Measurements from ENCODE around the gene NOX1.

Gene NOX1

GRCh38 chrX:100874325-100874724 is at the start of gene NOX1:
NOX1 (minus strand) TSS chrX:100874359; CDS start chrX:100874139, 220 bp downstream.
- no peak for DNase-seq (ENCODE audit: low read depth in 1 of 2, low spot score in 1 of 2)

DNA sequence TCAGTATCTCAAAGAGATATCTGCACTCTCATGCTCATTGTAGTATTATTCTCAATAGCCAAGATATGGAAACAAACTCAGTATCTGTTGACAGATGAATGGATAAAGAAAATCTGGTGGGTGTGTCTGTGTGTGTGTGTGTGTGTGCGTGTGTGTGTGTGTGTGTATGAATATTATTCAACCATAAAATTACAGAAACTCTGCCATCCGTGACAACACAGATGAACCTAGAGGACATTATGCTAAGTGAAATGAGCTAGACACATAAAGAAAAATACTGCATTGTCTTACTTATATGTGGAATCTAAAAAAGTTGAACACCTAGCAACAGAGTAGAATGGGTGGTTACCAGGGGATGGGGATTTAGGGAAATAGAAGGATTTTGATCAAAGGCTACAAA is 41.4 kb upstream of the NOX1 start:
- no peak for DNase-seq (ENCODE audit: low read depth in 1 of 2, low spot score in 1 of 2)

GRCh38 chrX:100913111-100913510 is 39.0 kb upstream of the NOX1 start:
- DNase-seq (ENCODE audit: low read depth in 1 of 2, low spot score in 1 of 2): no peak

DNA sequence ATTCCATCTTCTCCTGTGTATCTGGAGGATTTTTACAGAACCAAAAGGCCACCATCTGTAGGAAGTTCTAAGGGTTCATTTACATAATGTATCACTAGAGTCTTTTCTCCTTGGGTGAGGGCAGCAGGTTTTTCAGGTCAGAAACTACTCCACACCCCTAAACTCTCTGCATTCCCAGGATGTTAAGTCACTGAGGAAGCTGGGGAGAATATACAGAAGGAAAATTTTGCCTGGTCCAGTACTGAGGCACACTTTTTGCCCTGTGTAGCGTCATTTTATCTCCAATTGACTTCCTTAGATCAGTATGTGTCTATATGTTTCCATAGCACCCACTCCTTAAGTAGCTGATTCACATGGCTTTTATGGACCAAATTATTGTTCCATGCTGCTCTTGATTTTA is 37.6 kb upstream of the NOX1 start:
- no peak for DNase-seq (ENCODE audit: low read depth in 1 of 2, low spot score in 1 of 2)

- no peak for DNase-seq (ENCODE audit: low read depth in 1 of 2, low spot score in 1 of 2)
Observed at GRCh38 chrX:100905620-100906019, 31.5 kb upstream of the NOX1 start.

DNA sequence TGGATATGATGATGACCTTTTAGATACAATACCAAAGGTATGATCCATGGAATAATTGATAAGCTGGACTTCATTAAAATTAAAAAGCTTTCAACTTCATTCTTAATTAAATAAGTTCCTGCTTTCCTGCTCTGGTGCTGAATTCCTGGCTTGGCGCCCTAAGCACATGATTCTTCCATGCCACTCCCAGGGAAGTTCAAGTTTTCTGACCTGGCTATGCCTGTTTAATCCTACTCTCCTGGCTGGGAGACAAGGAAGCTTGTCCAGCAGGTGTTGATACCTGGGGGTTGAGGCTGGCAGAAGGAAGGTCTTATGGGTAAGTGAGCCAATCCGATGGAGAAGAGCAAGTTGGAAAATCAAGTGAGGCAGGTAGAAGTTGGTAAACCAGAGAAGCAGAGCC is 30.3 kb upstream of the NOX1 start:
- no peak for DNase-seq (ENCODE audit: low read depth in 1 of 2, low spot score in 1 of 2)

DNA sequence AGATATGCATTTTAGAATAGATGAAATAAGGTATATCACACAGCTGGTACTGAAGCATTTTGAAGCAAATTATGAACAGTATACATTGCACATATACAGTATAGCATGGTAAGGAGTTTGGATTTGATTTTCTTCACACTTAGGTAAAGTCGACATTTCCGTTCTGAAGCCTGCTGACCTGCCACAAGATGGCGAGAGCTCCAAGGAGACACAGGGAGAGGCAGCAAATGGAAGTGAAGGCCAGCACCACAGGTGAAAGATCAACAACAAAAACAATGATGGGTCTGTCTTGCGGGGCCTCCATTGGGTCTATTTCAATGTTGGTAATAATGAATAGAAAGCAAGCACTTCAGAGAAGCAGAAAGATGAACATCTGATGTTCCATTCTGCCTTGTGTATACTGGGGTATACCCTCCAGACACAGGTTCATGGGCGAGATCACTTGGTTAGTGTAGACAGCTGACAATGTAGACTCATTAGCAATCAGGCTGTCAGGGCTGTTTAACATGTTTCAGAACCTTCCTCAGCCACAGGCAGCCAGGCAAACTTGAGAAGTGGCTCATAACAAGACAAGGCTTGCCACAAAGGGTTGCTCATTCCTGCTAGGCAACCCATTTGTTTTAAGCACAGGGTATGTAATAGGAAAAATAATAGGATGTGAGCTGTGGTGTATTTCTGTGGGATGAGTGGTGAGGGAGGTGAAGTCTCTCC is 21.4 kb upstream of the NOX1 start:
- DNase-seq (ENCODE audit: low read depth in 1 of 2, low spot score in 1 of 2): no peak

- no peak for DNase-seq (ENCODE audit: low read depth in 1 of 2, low spot score in 1 of 2)
Observed at GRCh38 chrX:100883654-100884053, 9.5 kb upstream of the NOX1 start.

- no peak for DNase-seq (ENCODE audit: low read depth in 1 of 2, low spot score in 1 of 2)
Observed at GRCh38 chrX:100880368-100880767, 6.2 kb upstream of the NOX1 start.

DNA sequence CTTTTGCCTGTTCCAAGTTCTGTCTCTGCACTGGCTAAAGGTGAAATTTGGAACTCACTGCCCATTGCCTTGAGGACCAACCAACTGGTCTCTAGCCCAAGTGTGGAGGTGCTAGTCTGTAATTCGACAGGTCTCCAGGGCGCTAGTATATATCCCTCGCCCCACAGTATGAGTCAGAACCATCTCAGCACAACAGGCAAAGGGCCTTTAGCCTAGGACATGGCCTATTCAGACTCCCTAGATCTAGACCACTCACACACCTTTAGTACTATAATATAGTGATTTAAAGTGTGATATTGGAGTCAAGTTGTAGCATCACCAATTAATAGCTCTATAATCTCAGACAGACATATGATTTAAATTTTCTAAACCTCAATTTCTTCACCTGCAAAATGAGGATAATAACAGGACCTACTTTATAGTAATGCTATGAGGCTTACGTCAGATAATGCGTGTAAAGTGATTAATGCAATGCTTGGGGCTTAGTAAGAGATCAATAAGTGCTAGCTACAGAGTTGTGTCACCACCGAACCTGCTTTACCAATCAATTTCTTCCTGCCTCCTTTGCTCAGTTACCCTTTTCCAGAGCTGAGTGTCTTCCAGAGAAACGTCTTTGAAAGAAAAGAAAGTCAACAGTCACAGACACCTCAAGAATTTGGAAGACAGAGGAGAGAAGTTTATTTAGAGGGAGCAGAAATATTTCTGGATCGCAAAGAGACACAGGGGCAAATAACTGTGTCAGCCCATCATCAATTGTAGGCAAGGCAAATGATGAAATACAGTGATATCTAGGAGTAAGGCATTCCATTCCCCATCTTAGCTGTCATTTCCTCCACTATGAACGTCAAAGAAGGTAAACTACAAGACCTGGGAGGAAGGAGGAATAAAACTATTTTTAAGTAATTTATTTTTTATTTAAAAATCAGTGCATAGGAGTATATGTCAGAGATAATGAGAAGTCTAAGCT is 2.3 kb downstream of the NOX1 start:
- no peak for DNase-seq (ENCODE audit: low read depth in 1 of 2, low spot score in 1 of 2)

DNA sequence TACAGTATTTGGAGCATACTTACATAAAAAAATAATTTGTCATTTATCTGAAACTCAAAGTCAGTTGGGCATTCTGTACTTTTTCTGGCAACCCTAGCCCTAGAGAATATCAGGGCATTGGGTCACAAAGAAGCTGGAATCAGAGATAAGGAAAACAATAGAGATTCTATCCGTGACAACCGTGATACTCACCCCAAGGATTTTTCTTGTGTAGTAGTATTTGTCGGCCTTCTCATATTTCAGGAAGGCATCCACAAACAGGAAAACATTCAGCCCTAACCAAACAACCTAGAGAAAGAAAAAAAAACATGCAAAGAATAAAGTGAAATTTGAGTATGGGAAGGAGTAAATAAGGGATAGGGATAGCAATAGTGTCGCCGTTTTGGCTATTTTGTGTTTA is 3.6 kb downstream of the NOX1 start:
- no peak for DNase-seq (ENCODE audit: low read depth in 1 of 2, low spot score in 1 of 2)

GRCh38 chrX:100868273-100868672 is 5.9 kb downstream of the NOX1 start:
- no peak for DNase-seq (ENCODE audit: low read depth in 1 of 2, low spot score in 1 of 2)

DNA sequence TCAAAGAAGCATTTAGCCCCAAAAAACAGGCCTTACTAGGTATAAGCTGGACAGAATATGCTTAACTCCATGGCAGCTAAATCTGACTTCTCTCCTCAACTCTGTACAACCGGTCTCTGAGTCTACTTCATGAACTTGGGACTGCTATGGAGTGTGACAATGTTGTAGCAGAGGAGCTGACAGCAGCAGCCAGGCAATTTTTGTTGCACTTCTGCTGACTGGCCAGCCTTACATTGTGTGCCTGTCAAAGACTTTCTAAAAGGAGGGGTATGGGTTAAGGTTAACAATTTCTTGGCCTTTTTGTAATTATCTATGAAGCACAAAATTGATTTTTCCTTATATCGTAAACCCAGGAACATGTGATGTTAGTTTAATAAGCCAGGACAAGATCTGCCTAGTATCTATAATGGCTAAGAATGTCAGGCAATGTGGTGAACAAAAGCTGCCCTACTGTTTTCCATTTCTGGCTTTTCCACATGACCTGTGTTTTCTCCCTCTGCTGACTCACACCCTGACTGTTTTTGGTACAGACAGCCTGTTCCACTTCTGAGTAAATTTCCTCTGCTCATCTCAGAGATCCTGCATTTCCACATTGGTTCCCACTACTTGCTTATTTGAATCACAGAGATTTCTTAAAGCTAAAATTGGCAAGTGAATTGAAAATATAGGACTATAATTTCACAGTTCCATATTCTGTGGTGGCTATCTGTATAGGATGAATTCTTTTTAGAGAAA is 9.3 kb downstream of the NOX1 start:
- DNase-seq (ENCODE audit: low read depth in 1 of 2, low spot score in 1 of 2): no peak

- DNase-seq (ENCODE audit: low read depth in 1 of 2, low spot score in 1 of 2): no peak
Observed at GRCh38 chrX:100863326-100863864, 10.8 kb downstream of the NOX1 start.

DNA sequence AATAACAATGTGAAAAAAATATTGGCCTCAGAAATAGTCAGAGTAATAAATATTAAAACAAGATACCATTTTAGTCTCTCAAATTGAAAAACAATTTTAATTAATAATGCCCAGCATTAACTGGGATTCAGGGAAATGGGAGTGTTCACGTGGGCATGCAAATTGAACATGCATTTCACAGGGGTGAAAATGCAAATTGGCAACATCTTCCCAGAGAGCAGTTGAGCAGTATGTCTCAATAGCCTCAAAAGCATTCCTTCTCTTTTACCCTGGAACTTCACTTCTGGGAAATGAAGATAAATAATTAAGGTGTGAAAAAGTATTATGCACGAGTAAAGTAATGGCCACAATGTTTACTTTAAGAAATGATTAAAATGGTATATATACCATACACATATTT is 21.3 kb downstream of the NOX1 start:
- no peak for DNase-seq (ENCODE audit: low read depth in 1 of 2, low spot score in 1 of 2)

GRCh38 chrX:100850317-100850716 is 23.8 kb downstream of the NOX1 start:
- DNase-seq (ENCODE audit: low read depth in 1 of 2, low spot score in 1 of 2): no peak

DNA sequence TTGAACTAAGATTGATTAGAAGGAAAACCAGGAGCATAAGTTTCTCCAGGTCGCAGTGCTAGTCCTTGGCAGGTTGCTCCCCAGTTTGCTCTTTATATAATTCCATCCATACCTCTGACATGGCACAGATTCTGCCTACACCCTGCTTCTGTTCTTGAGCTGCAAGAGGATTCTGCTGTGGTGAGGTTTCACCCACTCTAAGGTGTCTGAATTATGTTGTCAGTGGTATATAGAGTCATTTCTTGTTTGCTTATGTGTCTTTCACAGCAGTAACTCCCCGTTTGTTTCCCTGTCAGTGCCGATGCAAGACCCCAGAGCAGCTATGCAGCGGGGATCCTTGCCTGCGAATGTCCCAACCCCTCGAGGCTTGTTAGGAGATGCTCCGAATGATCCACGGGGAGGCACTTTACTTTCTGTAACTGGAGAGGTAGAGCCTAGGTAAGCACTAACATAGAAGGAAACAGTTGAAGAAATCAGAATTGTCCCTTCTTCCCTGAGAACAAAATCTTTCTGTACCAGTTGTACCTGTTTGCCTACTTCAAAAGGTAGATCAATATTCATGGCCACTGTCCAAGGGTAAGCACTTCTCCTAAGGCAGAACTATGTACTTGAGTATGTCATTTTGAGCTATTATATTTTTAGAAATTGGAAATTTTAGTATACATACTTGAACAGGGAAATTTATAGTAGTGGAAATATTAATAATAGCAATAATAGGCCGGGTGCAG is 42.8 kb downstream of the NOX1 start:
- no peak for DNase-seq (ENCODE audit: low read depth in 1 of 2, low spot score in 1 of 2)

DNA sequence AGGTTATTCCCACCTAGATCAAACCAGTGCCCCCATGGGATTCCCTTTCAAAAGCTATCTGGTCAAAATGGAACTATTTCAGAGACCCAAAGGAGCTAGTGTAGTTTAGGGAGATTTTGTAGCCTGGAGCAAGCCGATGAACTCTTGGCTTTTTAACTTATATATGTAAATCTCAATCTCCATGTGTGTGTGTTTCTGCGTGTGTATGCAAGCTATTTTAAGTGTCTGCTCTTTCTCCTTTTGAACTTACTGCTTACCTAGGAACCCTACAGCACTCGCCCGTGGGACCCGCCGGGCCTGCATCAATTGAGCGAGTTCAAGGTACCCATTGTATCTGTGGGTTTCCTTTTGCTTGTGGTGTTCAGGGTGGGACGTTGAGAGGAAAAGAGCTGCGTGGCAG is 43.6 kb downstream of the NOX1 start:
- DNase-seq (ENCODE audit: low read depth in 1 of 2, low spot score in 1 of 2): no peak

DNA sequence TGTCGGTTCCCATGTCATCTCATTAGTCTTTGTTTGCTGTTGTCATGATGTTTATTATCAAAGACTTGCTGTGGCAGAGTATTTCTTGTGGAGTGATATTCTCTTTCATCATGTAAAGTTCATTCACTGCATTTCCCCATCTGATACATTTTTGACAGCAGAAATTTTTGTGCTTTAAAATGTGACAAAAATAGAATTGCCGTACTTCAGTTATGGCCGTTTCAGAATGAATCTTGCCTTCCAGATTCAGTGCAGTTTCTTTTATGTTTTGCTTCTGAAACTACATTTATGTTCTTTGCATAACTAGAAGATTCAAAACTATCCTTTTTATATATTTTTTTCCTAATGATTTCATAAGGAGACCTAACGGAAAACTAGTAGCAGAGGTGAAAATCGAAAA is 44.0 kb downstream of the NOX1 start:
- no peak for DNase-seq (ENCODE audit: low read depth in 1 of 2, low spot score in 1 of 2)

DNA sequence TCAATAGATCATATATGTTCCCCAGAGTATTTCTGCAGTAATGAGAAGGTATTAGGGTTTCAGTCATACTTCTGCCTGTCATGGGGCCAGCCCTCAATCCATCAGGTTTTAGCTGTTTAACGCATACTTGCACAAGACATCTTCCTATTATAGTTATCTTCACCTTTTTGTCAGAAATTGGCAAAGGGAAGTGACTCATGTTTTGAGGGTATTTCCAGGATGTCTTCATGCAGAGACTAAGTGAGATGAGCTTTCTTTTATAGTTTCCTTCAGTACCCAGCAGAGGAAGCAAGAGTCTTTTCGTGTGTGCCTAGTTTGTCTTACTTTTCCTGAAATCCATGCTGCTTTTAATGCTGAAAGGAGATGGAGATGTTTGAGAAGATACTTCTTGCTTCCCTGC is 44.4 kb downstream of the NOX1 start:
- no peak for DNase-seq (ENCODE audit: low read depth in 1 of 2, low spot score in 1 of 2)

All from stimulated activated CD4-positive, alpha-beta T cell treated with anti-CD3 and anti-CD28 coated beads, Interleukin-15, amount 100 ng/mL, for 1 hour (primary cell).